ENCODE data around the gene SLAMF6.
"Not testable (repeated sequence)": the region's sequence is repeated elsewhere in the genome, so short reads cannot be mapped to it uniquely, and the experiment has no call there.

The SLAMF6 gene

GRCh38 chr1:160504651-160505050, 18.4 kb downstream of the SLAMF6 start:
- no peak for DNase-seq (ENCODE audit: low read depth)

GRCh38 chr1:160503087-160503486, 20.0 kb downstream of the SLAMF6 start:
- DNase-seq (ENCODE audit: low read depth): no peak

DNA sequence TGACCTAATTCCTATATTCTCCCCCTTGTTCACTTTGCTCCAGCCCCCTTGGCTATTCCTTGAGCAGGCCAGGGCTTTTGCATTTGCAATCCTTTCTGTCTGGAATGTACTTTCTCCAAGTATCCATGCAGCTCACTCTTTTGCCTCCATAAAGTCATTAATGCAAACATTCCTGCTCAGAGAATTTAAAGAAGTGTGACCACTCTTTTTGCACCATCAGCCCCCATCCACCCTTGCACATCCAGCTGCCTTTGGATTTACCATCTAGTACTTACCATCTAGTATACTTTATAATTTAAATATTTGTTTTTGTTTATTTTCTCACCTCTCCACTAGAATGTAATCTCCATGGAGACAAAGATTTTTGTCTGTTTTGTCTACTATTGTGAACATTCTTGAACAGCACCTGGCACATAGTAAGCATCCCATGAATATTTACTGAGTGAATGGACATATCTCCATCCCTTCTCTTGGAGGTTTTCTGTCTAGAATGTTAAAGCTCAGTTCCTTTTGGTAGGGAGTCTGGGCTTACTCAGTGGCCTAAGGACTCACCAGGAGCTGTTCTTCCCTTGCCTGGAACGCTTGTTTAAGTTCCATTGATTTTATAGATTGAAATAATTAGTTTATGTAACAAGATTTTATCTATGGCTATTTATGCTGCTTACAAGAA, 22.6 kb downstream of the SLAMF6 start:
- DNase-seq (ENCODE audit: low read depth): no peak

- DNase-seq (ENCODE audit: low read depth): no peak
Observed at GRCh38 chr1:160499631-160500030, 23.4 kb downstream of the SLAMF6 start.

GRCh38 chr1:160498301-160499065, 24.6 kb downstream of the SLAMF6 start:
- not testable (repeated sequence) for DNase-seq (ENCODE audit: low read depth)

DNA sequence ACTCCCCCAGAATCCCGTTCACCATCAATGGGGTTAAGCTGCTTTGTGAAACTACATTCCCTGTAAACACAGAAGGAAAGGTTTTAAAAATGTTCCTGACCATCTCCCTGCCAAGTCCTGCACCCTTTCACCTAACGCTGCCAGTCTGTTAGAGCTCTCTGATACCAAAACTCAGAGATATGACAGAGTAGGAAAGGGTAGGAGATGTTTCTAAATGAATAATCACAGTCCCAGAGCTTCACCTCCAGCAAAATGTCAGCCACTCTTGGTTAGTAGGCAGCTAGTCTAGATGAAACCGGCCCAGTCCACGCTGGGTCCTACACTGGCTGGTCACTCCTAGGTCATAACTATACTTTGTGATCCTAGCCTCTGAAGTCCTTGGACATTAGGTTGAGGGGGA, 26.7 kb downstream of the SLAMF6 start:
- DNase-seq (ENCODE audit: low read depth): no peak

DNA sequence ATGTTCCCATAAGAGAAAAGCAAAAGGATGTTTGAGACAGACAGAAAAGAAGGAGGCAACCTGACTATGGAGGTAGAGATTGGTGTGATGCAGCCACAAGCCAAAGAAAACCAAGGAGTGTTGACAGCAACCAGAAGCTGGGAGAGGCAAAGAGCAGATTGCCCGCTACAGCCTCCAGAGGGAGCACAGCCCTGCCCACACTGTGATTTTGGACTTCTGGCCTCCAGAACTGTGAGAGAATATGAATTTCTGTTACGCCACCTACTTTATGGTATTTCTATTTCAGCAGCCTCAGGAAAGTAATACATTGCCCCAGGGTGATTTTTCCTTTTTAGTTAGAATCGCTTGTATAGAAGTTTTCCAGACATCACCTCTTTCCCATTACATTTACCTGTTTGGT, 28.4 kb downstream of the SLAMF6 start:
- DNase-seq (ENCODE audit: low read depth): no peak

- no peak for DNase-seq (ENCODE audit: low read depth)
Observed at GRCh38 chr1:160492617-160493016, 30.4 kb downstream of the SLAMF6 start.

DNA sequence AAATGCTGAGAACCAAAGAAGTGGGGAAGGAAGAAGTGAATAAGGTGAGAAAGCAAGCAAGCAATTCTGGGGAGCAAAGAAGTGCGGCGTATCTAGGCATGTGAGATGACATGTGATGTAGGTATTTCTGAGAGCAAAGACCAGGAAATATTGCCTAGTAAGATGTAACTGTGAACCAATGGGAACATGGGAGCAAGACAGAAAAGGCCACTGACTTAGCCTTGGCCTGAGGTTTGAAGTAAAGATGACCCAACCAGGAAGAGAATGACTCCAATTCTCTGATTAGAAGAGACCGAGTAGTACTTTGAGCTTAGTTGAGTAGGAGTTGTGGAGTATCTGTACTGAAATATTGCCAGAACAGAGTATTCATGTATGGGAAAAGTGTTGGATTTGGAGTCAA, 31.1 kb downstream of the SLAMF6 start:
- DNase-seq (ENCODE audit: low read depth): no peak

- DNase-seq (ENCODE audit: low read depth): no peak
Observed at GRCh38 chr1:160491017-160491416, 32.0 kb downstream of the SLAMF6 start.

GRCh38 chr1:160489513-160490261, 33.4 kb downstream of the SLAMF6 start:
- DNase-seq (ENCODE audit: low read depth): no peak

- DNase-seq (ENCODE audit: low read depth): no peak
Observed at GRCh38 chr1:160488347-160489058, 34.6 kb downstream of the SLAMF6 start.

GRCh38 chr1:160486453-160486852, 36.6 kb downstream of the SLAMF6 start:
- no peak for DNase-seq (ENCODE audit: low read depth)

GRCh38 chr1:160483505-160484185, 39.4 kb downstream of the SLAMF6 start:
- no peak for DNase-seq (ENCODE audit: low read depth)

DNA sequence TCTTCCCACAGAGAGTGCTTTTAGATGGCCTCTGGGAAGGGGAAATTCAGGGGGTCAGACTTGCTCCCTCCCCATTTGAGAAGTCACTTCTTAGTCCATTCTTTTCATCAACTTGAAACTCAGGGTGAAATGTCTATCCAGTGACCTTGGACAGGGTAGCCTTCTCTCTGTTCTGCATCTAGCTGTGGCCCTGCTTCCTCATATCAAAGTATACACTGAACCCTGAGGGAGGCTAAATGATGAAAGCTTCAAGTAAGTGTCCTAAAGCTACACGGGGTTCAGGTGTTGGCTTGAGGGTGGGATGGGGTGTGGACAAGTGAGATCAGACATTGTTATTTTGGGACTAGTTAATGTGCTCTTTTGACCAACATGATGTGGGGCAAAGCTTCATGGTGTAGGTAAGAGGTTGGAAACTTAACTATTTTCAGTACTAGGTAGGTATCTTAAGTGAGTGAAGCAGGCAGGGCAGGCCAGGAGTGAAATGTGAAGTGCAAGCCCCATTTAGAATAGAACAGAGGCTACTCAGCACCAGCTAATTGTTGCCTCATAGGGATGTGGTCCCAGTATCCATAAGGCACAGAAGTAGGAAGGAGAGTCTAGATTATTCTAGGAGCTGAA, 41.0 kb downstream of the SLAMF6 start:
- DNase-seq (ENCODE audit: low read depth): no peak

DNA sequence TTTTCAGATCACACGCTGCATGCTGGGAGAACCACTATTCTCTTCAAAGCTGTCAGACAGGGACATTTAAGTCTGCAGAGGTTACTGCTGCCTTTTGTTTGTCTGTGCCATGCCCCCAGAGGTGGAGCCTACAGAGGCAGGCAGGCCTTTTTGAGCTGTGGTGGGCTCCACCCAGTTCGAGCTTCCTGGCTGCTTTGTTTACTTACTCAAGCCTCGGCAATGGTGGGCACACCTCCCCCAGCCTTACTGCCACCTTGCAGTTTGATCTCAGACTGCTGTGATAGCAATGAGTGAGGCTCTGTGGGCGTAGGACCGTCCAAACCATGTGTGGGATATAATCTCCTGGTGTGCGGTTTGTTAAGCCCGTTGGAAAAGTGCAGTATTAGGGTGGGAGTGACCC, 42.3 kb downstream of the SLAMF6 start:
- DNase-seq (ENCODE audit: low read depth): not testable (repeated sequence)

DNA sequence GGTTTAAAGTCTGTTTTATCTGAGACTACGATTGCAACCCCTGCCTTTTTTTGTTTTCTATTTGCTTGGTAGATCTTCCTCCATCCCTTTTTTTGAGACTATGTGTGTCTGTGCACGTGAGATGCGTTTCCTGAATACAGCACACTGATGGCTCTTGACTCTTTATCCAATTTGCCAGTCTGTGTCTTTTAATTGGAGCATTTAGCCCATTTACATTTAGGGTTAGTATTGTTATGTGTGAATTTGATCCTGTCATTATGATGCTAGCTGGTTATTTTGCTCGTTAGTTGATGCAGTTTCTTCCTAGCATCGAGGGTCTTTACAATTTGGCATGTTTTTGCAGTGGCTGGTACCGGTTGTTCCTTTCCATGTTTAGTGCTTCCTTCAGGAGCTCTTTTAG, 44.0 kb downstream of the SLAMF6 start:
- DNase-seq (ENCODE audit: low read depth): not testable (repeated sequence)

DNA sequence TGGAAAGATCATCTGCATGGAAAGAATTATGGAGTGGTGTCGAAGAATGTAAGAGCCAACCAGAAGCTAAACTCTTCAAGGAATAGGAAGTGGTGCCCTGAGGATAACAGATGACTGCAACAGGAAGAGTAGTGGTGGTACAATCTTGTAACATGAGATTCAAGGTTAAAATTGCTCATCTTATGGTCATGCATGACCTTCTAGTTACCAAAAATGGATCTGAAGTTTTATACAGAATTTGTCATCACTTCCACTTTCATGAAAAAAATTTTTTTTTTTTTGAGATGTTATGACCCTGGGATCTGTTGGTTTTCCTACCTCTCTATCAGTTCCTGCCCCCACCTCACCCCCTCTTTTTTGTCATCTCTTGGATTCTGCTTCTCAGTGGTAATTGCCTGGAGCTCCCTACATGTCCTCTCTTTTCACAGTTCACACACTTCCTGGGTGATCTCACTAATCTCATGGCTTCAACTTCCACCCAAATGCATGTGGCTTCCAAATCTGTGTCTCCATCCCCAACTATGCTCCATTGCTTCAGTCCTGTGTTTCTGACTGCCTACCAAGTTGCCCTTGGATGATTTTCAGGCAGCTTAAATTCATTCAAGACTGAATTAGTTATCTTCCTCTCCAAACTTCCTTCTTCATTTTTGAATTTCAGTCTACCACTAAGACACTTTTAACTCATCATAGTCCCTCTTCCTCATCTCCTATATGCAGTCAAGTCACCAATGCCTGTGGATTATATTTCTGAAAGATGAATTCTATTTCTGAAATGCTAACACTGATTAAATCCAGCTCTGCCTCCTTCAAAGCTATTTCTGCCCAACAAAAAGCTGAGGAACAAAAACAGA, 48.4 kb downstream of the SLAMF6 start:
- no peak for DNase-seq (ENCODE audit: low read depth)

GRCh38 chr1:160472112-160472511, 50.9 kb downstream of the SLAMF6 start:
- DNase-seq (ENCODE audit: low read depth): no peak

DNA sequence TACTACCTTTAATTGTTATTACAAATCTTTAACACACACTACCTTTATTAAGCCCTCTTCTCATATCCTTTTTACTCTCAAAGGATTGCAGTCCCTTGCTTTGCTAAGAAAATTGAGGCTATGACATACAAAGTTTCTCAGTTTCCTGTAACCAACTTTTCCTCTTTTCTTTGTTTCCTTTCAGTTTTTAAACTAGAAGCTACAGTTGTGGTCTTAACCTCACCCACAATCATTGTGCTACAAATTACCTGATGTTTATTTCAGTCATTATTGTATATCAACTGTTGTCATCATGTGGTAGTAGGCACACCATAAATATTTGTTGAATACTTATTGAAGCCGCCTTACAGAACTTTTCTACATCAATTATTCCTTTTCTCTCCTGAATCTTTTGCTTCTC, 51.8 kb downstream of the SLAMF6 start:
- DNase-seq (ENCODE audit: low read depth): no peak
